ENCODE results near the gene CCSER1.

DNA sequence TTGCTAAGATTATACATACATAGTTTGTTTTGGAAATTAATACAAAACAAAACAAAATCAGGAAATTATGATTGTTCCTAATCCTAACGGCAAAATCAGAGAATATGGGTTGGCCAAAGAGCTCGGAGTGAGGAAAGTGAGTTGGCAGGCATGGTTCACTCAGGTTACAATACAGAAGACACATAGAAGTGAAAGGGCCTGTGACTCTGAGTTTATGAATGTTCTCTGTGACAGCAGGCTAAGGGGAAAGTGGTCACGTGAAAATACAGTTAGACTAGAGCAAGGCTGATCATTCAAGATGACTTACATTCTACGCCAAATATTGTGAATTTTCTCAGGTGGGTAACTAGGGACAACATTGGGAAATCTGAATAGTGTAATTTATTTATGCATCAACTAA, 1001.3 kb downstream of the CCSER1 start:
- TF ChIP-seq, protein P1, sequence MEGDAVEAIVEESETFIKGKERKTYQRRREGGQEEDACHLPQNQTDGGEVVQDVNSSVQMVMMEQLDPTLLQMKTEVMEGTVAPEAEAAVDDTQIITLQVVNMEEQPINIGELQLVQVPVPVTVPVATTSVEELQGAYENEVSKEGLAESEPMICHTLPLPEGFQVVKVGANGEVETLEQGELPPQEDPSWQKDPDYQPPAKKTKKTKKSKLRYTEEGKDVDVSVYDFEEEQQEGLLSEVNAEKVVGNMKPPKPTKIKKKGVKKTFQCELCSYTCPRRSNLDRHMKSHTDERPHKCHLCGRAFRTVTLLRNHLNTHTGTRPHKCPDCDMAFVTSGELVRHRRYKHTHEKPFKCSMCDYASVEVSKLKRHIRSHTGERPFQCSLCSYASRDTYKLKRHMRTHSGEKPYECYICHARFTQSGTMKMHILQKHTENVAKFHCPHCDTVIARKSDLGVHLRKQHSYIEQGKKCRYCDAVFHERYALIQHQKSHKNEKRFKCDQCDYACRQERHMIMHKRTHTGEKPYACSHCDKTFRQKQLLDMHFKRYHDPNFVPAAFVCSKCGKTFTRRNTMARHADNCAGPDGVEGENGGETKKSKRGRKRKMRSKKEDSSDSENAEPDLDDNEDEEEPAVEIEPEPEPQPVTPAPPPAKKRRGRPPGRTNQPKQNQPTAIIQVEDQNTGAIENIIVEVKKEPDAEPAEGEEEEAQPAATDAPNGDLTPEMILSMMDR (IDR thresholded peaks at IDR 0.05; ENCODE audit: poor library complexity): no peak
- no peak for TF ChIP-seq EZH2phosphoT487 (IDR thresholded peaks at IDR 0.05; ENCODE audit: low read depth, severe bottlenecking, unreplicated experiment)

Data from hepatocyte (in vitro differentiated cells).